VCaP (cell line): ENCODE results near the gene SLC6A18.

Source experiments
- H3K27ac ChIP-seq: fragments of 450-650 bp; 2 replicates; pipeline ENCODE4 v1.5.1; 2017
- TF ChIP-seq, protein P1 (sequence below): fragments of 450-650 bp; conservative IDR thresholded peaks from 2 replicates; pipeline ENCODE4 v1.5.1; 2017; ENCODE audit warnings: mild to moderate bottlenecking, moderate library complexity

The SLC6A18 gene

DNA sequence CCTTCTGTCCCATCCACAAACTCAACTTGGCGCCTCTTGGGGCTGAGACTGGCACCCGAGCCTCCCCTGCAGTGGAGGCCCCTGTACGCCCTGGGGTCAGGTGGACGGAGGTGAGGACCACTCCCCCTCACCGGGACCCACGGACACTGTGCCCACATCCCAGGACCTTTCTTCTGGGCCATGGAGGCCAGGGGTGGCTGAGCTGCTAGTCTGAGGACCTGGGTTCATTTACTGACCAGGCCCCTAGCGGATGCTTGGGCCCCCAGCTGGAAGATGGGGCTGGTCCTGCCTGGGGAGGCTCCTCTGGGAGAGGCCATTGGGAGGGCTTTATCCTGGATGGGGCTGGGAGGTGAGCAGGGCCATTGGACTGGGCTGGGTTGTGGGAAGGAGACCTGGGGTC is 40.7 kb upstream of the SLC6A18 start:
- TF ChIP-seq, protein P1, sequence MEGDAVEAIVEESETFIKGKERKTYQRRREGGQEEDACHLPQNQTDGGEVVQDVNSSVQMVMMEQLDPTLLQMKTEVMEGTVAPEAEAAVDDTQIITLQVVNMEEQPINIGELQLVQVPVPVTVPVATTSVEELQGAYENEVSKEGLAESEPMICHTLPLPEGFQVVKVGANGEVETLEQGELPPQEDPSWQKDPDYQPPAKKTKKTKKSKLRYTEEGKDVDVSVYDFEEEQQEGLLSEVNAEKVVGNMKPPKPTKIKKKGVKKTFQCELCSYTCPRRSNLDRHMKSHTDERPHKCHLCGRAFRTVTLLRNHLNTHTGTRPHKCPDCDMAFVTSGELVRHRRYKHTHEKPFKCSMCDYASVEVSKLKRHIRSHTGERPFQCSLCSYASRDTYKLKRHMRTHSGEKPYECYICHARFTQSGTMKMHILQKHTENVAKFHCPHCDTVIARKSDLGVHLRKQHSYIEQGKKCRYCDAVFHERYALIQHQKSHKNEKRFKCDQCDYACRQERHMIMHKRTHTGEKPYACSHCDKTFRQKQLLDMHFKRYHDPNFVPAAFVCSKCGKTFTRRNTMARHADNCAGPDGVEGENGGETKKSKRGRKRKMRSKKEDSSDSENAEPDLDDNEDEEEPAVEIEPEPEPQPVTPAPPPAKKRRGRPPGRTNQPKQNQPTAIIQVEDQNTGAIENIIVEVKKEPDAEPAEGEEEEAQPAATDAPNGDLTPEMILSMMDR: no peak
- peak overlapping the region; percentile 74 for H3K27ac ChIP-seq

GRCh38 chr5:1185038-1185627 is 40.0 kb upstream of the SLC6A18 start:
- TF ChIP-seq, protein P1: no peak
- H3K27ac ChIP-seq: peak overlapping the region; percentile 74

DNA sequence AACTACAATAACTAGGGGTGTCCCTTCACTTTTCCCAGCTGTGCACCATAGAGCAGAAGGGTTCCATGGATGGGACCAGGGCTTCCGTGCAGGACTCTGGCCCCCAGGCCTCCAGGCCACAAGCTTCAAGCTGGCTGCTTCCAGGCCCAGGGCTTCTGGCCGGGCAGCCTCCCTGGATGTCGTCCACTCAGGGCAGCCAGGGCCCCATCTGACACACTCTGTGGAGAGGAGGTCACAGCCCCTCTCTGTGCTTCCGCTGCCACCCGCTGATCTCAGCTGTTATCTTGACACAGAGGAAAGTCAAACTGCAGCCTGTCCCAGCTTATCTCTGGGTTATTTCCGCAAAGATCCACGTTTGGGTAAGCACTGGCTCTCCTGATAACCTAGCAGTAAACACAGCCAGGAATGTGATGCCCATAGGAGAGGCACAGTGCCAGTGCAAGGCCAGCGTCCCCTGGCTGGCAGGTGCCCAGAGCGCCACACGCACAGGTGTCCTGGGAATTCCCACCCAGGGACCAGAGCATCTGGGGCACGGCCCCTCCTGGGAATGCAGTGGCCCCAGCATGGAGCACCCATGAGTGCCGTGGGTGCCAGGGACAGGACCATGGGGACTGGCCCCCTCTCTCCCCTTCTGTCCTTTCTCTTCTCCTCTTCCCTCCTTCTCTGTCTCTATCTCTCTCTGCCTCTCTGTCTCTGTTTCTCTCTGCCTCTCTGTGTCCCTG is 39.4 kb upstream of the SLC6A18 start:
- TF ChIP-seq, protein P1: peak; percentile 55
- H3K27ac ChIP-seq: peak overlapping the region; percentile 74

DNA sequence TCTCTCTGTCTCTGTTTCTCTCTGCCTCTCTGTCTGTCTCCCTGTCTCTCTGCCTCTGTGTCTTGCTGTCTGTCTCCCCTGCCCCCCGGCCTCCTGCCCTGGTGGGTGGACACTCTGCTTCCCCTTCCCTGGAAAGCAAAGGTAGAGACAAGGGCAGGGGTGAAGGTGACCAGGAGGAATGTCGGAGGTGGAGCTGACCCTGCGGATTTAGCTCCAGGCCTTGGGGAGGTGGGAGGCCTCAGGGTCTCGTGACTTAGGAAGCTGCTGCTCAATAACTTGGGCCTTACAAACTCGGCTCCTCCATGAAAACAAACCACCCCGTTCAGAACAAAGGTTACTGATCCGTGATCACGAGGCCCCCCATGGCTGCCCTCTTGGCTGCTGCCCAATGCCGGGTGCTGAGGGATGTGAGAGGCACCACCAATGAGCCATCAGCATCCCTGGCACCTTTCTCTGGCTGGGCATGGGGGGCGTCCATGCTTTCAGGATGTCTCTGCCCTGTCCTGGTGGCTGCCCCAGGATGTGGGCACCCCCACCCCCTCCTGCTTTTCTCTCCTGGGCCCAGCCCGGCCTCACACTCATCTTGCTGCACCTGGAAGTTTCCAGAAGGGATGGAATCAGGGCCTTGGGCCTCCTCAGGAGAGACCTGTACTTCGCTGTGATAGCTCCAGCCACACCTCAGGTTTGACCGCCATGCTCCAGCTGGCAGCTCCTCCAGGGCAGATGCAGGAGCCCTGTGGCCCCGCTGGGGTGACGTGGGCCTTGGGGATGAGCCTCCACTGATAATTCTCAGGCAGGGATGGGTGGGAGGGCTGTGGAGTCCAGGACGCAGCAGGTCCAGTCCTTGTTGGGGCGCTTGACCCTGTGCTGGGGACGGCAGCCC is 38.6 kb upstream of the SLC6A18 start:
- H3K27ac ChIP-seq: peak overlapping the region; percentile 74
- TF ChIP-seq, protein P1: no peak

- H3K27ac ChIP-seq: no peak overlapping the region
- TF ChIP-seq, protein P1: no peak
Measured at GRCh38 chr5:1187234-1187949, 37.8 kb upstream of the SLC6A18 start.

DNA sequence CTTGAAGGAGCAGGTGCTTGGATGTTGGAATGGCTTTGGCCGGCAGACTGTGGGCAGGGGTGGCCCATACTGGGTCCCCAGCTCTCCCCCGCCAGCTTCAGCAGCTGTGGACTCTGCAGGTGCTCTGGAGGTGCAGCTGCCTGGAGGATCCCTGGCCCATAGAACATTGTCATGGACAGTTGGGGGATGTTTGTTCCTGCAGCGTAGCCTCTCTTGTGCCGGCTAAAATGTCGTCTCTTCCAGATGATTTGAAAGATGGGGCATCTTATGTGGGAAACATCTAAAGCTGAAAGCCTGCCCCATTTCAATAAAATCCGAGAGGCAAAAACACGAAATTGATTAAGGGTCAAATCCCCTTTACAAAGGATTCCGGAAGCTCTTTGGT is 37.2 kb upstream of the SLC6A18 start:
- TF ChIP-seq, protein P1: no peak
- no peak overlapping the region for H3K27ac ChIP-seq
